Neural progenitor cell (in vitro differentiated cells): ENCODE results near the gene ABCD3.

ENCODE experiments used
- CTCF ChIP-seq: fragments of 200-600 bp; sonication (generic); IDR thresholded peaks from 2 replicates; pipeline ENCODE4 v1.5.1; 2017; ENCODE audit warnings: antibody characterized with exemption, mild to moderate bottlenecking
- EZH2 ChIP-seq: fragments of 200-600 bp; sonication (generic); IDR thresholded peaks from 2 replicates; pipeline ENCODE4 v1.6.1; 2017; ENCODE audit warnings: antibody characterized with exemption, mild to moderate bottlenecking, moderate library complexity
- EZH2phosphoT487 ChIP-seq: fragments of 200-600 bp; sonication (generic); IDR thresholded peaks from 2 replicates; pipeline ENCODE4 v1.6.1; 2017; ENCODE audit warnings: antibody characterized with exemption

DNA sequence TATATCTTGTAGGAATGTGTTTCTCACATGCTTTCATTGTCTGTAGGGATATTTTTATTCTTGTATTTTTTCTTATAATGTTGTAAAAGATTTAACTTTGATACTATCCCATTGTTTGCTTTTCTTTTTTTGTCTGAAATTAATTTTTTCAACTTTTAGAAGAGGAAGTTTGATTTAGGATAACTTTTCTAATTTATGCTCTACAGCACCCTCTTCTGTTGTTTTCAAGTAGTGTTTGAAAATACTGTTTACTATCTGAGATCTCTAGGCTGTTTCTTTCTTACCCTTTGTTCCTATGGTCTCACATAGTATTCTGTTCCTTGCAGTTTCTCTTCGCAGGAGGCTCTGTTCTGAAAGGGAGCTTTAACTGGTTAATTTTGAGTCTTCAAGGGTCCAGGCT lies 21.9 kb downstream of the ABCD3 start:
- TF ChIP-seq CTCF, result no peak
- TF ChIP-seq EZH2phosphoT487, result no peak
- no peak for TF ChIP-seq EZH2
